Measurements from ENCODE around the gene TYSND1. TPM values are rescaled to one million over a fixed set of nuclear protein-coding genes. Genes with fewer than 3 reads are reported as not detected.

TYSND1 gene
- total RNA-seq, 1 experiment from 2014 or later: 25.3 TPM

DNA sequence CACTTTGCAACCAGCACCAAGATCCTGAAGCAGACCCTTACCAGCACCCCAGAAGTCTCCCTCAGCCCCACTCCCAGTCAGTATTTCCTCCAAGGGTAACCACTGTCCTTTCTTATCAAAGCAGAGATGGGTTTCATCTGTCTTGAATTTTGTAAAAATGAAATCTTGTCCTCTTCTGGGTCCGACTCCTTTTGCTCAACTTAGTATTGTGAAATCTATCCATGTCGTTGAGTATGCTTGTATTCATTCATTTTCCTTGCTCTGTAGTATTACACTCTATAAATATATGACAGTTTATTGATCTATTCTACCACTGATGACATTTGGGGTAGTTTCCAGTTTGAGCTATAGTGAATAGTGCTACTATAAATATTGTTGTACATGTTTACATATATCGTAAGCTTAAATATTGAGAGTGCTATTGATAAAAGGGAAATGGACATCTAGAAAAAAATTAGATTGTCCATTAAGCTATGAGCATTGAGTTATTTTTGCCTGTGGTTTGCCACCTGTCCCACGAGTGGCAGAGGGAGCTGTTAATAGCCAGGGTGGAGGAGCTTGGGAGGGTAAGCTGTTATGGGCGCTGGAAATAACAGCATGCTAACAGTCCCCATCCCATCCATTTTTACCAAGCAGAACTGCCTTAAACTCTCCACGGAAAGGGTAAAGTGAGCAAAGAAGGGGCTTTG, 50.3 kb downstream of the TYSND1 start:
- no peak for DNase-seq
- H3K27me3 ChIP-seq (ENCODE audit: control insufficient read depth, insufficient read depth, low read length): no peaks in the 10 kb centered on the region
- no peaks in the 10 kb centered on the region for H3K36me3 ChIP-seq (replicated peaks; ENCODE audit: control insufficient read depth, insufficient read depth, low read length)
- no peak overlapping the region for H3K4me3 ChIP-seq (ENCODE audit: insufficient read depth, low read depth, low read length)

DNA sequence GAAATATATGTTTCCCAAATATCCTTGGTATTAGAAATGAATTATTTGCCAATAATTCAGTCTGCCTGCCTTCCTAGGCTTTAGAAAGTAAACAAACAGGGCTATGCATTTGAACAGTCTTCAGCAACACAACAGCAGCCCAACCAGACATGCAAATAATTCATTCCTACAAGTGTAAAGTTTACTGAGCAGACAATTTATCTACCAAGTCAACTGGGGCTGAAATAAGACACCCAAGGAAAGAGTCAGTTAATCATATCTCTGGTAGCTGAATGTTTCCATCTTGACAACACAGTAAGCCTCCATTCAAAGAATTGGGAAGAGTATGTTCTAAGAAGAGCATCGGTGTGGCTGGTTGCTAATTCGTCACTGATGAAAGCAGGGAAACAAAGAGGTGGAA, 52.2 kb downstream of the TYSND1 start:
- no peak for DNase-seq
- no peaks in the 10 kb centered on the region for H3K36me3 ChIP-seq (replicated peaks; ENCODE audit: control insufficient read depth, insufficient read depth, low read length)
- H3K27me3 ChIP-seq (ENCODE audit: control insufficient read depth, insufficient read depth, low read length): no peaks in the 10 kb centered on the region
- no peak overlapping the region for H3K4me3 ChIP-seq (ENCODE audit: insufficient read depth, low read depth, low read length)

DNA sequence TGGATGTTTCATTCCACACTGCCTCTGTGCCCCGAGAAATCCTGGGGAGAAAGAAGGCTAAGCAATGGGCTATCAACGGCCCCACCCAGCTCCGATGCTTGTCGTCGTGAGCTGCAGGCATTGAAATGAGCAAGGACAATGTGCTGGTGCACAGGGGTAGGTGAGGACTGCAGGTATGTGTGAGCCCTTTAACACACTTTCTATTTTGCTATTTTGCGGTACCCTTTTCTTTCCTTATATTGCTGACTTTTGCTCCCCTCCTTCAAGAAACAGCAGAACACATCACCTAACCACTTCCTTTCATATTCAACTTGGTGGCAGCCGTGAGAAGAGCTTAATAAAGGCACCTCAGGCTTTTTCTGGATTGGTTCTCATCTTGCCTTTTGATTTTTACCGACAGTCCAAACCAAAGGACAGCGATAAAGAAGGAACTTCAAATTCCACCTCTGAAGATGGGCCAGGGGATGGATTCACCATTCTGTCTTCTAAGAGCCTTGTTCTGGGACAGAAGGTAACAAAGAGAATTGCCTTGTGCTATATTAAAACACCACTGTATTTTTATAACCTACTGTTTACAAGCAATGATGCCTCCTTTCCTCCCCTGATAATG, 53.1 kb downstream of the TYSND1 start:
- DNase-seq: no peak
- Histone ChIP-seq H3K4me3 (ENCODE audit: insufficient read depth, low read depth, low read length) (no peak overlapping the region), H3K36me3 (replicated peaks; ENCODE audit: control insufficient read depth, insufficient read depth, low read length) (no peaks in the 10 kb centered on the region), H3K27me3 (ENCODE audit: control insufficient read depth, insufficient read depth, low read length) (no peaks in the 10 kb centered on the region)

DNA sequence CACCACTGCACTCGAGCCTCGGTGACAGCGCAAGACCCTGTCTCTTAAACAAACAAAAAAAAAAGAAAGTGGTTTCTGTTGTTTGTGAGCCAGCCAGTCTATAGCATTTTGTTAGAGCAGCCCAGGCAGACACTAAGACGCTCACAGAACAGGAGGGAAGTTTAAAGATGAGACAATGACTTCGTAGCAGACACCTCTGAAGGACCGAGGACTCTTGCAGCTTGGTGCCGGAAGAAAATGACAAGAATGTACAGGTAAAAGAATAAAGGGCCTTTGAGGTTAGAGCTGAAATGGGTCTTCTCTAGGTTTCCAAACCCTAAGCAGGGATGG, 54.1 kb downstream of the TYSND1 start:
- H3K27me3 ChIP-seq (ENCODE audit: control insufficient read depth, insufficient read depth, low read length): no peaks in the 10 kb centered on the region
- no peak overlapping the region for H3K4me3 ChIP-seq (ENCODE audit: insufficient read depth, low read depth, low read length)
- no peak for DNase-seq
- H3K36me3 ChIP-seq (replicated peaks; ENCODE audit: control insufficient read depth, insufficient read depth, low read length): no peaks in the 10 kb centered on the region

DNA sequence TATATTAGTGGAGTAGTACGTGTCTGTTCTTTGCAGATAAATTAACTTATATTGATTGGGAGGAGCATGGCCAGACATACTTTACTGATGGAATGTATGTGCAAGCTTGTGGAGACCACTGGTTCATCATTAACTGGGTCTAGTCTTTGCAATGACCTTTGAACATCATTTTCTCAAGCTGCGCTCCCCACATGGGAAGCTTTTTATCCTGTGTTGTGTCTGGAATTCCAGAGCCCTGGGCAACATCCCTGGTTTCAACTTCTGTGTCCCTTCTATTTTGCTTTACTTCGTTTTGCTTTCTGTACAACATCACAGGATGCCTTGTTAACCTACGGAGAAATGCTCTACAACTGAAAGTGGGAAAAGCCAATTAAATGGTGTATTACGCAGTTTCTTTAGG, 55.5 kb downstream of the TYSND1 start:
- DNase-seq: no peak
- Histone ChIP-seq H3K36me3 (replicated peaks; ENCODE audit: control insufficient read depth, insufficient read depth, low read length) (no peaks in the 10 kb centered on the region), H3K27me3 (ENCODE audit: control insufficient read depth, insufficient read depth, low read length) (no peaks in the 10 kb centered on the region), H3K4me3 (ENCODE audit: insufficient read depth, low read depth, low read length) (no peak overlapping the region)

DNA sequence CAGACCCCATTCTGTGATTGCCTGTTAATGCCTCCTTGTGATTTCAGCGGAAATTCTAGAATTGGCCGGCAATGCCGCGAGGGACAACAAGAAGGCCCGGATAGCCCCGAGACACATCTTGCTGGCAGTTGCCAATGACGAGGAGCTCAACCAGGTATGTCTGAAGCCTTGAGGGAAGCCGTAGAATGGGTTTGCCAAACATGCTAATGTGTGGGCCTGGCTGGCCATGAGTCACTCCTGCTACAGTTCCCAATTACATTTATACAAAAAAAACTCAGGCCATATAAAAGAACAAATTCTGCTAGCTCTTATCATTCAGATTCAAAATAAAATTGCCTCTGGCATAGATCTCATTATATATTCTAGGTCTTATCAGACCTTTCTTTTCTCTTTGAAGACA, 56.5 kb downstream of the TYSND1 start:
- Histone ChIP-seq H3K36me3 (replicated peaks; ENCODE audit: control insufficient read depth, insufficient read depth, low read length) (no peaks in the 10 kb centered on the region), H3K27me3 (ENCODE audit: control insufficient read depth, insufficient read depth, low read length) (no peaks in the 10 kb centered on the region), H3K4me3 (ENCODE audit: insufficient read depth, low read depth, low read length) (no peak overlapping the region)
- no peak for DNase-seq

DNA sequence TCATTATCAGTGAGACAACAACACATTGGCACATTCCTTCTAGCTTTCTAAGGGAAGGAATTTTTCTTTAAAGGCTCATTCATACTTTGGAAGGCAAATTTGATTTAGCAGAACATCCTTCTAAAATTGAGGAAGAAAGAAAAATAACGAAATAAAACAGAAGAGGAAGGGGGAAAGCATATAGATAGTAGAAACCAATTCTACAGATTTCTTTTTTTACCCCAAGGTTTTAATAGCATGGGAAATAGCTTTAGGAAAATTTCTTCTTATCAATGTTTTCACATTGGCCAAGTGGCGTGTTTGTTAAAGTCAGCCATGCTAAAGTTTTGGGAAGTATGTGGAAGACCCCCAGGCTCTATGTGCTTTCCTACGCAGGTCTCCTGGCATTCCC, 58.2 kb downstream of the TYSND1 start:
- no peaks in the 10 kb centered on the region for H3K36me3 ChIP-seq (replicated peaks; ENCODE audit: control insufficient read depth, insufficient read depth, low read length)
- H3K4me3 ChIP-seq (ENCODE audit: insufficient read depth, low read depth, low read length): no peak overlapping the region
- no peaks in the 10 kb centered on the region for H3K27me3 ChIP-seq (ENCODE audit: control insufficient read depth, insufficient read depth, low read length)
- DNase-seq: no peak

Other genes starting within 250 kb of the TYSND1 start
- gene MACROH2A2, start 93.9 kb downstream of the TYSND1 start, total RNA-seq (2014; rRNA removed; shearing (Covaris generic)): 40.1 and 47.4 TPM in 2 replicates
- gene AIFM2, start 13.9 kb downstream of the TYSND1 start, total RNA-seq (2014; rRNA removed; shearing (Covaris generic)): 4.0 and 5.1 TPM in 2 replicates
- gene SAR1A, start 23.8 kb upstream of the TYSND1 start, total RNA-seq (2014; rRNA removed; shearing (Covaris generic)): 78.0 and 84.1 TPM in 2 replicates
- 207 and 232 TPM in 2 replicates for gene PPA1, start 86.7 kb upstream of the TYSND1 start, total RNA-seq (2014; rRNA removed; shearing (Covaris generic))
- gene NPFFR1, start 137.3 kb upstream of the TYSND1 start, total RNA-seq (2014; rRNA removed; shearing (Covaris generic)): not detected in 2 replicates
- gene LRRC20, start 235.9 kb upstream of the TYSND1 start, total RNA-seq (2014; rRNA removed; shearing (Covaris generic)): 26.6 and 27.8 TPM in 2 replicates